HG03342 (cell line): Measurements from ENCODE around the gene CD300A.
A peak's percentile ranks its signal among the peaks of the same experiment; 100 is the strongest.

Experiments used
- ATAC-seq: cut with Tn5 transposase; IDR thresholded peaks from one replicate; pipeline ENCODE4 v1.9.1; 2021; ENCODE audit warnings: mild to moderate bottlenecking, moderate library complexity; ENCODE audit not compliant: unreplicated experiment

Gene CD300A

GRCh38 chr17:74466111-74466827, at the start of gene CD300A:
Gene CD300A, plus strand, starts transcription at chr17:74466634. Its CDS starts 70 bp downstream, at chr17:74466704.
- no peak for ATAC-seq

- peak; percentile 86 for ATAC-seq
These were observed 49.0 kb upstream of the CD300A start for GRCh38 chr17:74417178-74418045.

GRCh38 chr17:74419928-74420411, 46.5 kb upstream of the CD300A start:
- no peak for ATAC-seq

- ATAC-seq: no peak
These were observed 42.3 kb upstream of the CD300A start for GRCh38 chr17:74424117-74424516.

- no peak for ATAC-seq
These were observed 41.8 kb upstream of the CD300A start for GRCh38 chr17:74424657-74425056.

- ATAC-seq: no peak
These were observed 39.8 kb upstream of the CD300A start for GRCh38 chr17:74426551-74427047.

GRCh38 chr17:74427048-74427762, 39.2 kb upstream of the CD300A start:
- ATAC-seq: no peak

GRCh38 chr17:74427763-74428153, 38.7 kb upstream of the CD300A start:
- ATAC-seq: no peak

GRCh38 chr17:74429604-74430384, 36.6 kb upstream of the CD300A start:
- peak; percentile 28 for ATAC-seq

GRCh38 chr17:74430385-74430705, 36.1 kb upstream of the CD300A start:
- ATAC-seq: no peak

GRCh38 chr17:74430706-74431567, 35.5 kb upstream of the CD300A start:
- peak; percentile 52 for ATAC-seq

- ATAC-seq: peak; percentile 34
These were observed 34.6 kb upstream of the CD300A start, which contains the start of gene GPRC5C for GRCh38 chr17:74431568-74432423. Gene GPRC5C, plus strand, starts transcription at chr17:74432088. Its CDS starts 7,689 bp downstream, at chr17:74439777.

- ATAC-seq: no peak
These were observed 34.1 kb upstream of the CD300A start for GRCh38 chr17:74432424-74432690.

GRCh38 chr17:74432766-74433391, 33.6 kb upstream of the CD300A start:
- no peak for ATAC-seq

- ATAC-seq: no peak
These were observed 32.9 kb upstream of the CD300A start for GRCh38 chr17:74433421-74434121.

GRCh38 chr17:74435775-74436359, 30.6 kb upstream of the CD300A start:
- ATAC-seq: no peak

- ATAC-seq: no peak
These were observed 28.7 kb upstream of the CD300A start for GRCh38 chr17:74437702-74438101.
